Keratinocyte (primary cell): ENCODE measurements around the gene TAF1B. TPM values are rescaled to one million over a fixed set of nuclear protein-coding genes. Genes with fewer than 3 reads are reported as not detected.

Experiments
- DNase-seq: peaks from one replicate; pipeline ENCODE4 v3.0.0-alpha.2; 2011; ENCODE audit warnings: low read depth, missing footprints, low spot score
- FAIRE-seq: peaks from 2 replicates; lab custom pipeline; 2011; peaks lifted over from hg19 to GRCh38; lab: Jason Lieb, UNC
- H2AFZ ChIP-seq: 2 replicates; pipeline ENCODE4 v1.6.0; 2012; ENCODE audit warnings: low read length, control low read depth, inconsistent platforms; ENCODE audit not compliant: control insufficient read depth
- H3K27ac ChIP-seq: 2 replicates; pipeline ENCODE4 v1.5.1; 2011; ENCODE audit warnings: low read length; ENCODE audit not compliant: control insufficient read depth, insufficient read depth
- H3K27me3 ChIP-seq: 3 replicates; pipeline ENCODE4 v1.6.0; 2011; ENCODE audit warnings: low read length; ENCODE audit not compliant: control insufficient read depth, insufficient read depth; ENCODE audit errors: extremely low read depth
- H3K36me3 ChIP-seq, 2 experiments: 2 replicates in 1 of 2; 3 replicates in 1 of 2; pipeline ENCODE4 v1.5.1; 2011; ENCODE audit warnings: low read length in 2 of 2, mild to moderate bottlenecking in 1 of 2; ENCODE audit not compliant: control insufficient read depth in 2 of 2, insufficient read depth in 2 of 2; ENCODE audit errors: extremely low read depth in 1 of 2
- H3K4me1 ChIP-seq: 3 replicates; pipeline ENCODE4 v1.5.1; 2011; ENCODE audit warnings: low read length; ENCODE audit not compliant: control insufficient read depth, insufficient read depth; ENCODE audit errors: extremely low read depth
- H3K4me2 ChIP-seq: 3 replicates; pipeline ENCODE4 v1.6.0; 2011; ENCODE audit warnings: low read depth, low read length; ENCODE audit not compliant: control insufficient read depth, insufficient read depth; ENCODE audit errors: extremely low read depth
- H3K4me3 ChIP-seq, 3 experiments: fragments of 200-600 bp in 1 of 3; sonication (generic) in 1 of 3; 2 replicates in 2 of 3; 3 replicates in 1 of 3; pipeline ENCODE4 v1.5.1; 2011 to 2016; ENCODE audit warnings: low read length in 3 of 3, mild to moderate bottlenecking in 3 of 3, control low read depth in 2 of 3, inconsistent platforms in 1 of 3, low read depth in 1 of 3, mixed read lengths in 1 of 3, mixed run types in 1 of 3, moderate library complexity in 1 of 3; ENCODE audit not compliant: control insufficient read depth in 2 of 3, insufficient read depth in 2 of 3; ENCODE audit errors: extremely low read depth in 1 of 3
- H3K79me2 ChIP-seq: 2 replicates; pipeline ENCODE4 v1.6.0; 2012; ENCODE audit warnings: low read length; ENCODE audit not compliant: control insufficient read depth, insufficient read depth
- H3K9ac ChIP-seq: 3 replicates; pipeline ENCODE4 v1.6.0; 2011; ENCODE audit warnings: low read length; ENCODE audit not compliant: control insufficient read depth, insufficient read depth; ENCODE audit errors: extremely low read depth
- H3K9me1 ChIP-seq: 3 replicates; pipeline ENCODE4 v1.6.0; 2011; ENCODE audit warnings: low read length; ENCODE audit not compliant: control insufficient read depth, insufficient read depth; ENCODE audit errors: extremely low read depth
- H3K9me3 ChIP-seq: 2 replicates; pipeline ENCODE4 v1.5.1; 2012; ENCODE audit warnings: low read depth, low read length; ENCODE audit not compliant: control insufficient read depth
- H4K20me1 ChIP-seq: 3 replicates; pipeline ENCODE4 v1.6.0; 2011; ENCODE audit warnings: low read length; ENCODE audit not compliant: control insufficient read depth, insufficient read depth; ENCODE audit errors: extremely low read depth
- EZH2 ChIP-seq: IDR thresholded peaks from one replicate; pipeline ENCODE4 v1.6.1; 2012; ENCODE audit warnings: inconsistent platforms, mild to moderate bottlenecking, low read length, moderate library complexity
- dilution Hi-C: fragments of 300-500 bp; cut with MboI; formaldehyde crosslinking; loops from one replicate; pipeline ENCODE4 v1.7.0; 2020; ENCODE audit warnings: low sequenced_read_pairs; ENCODE audit not compliant: extremely low pct_ligation_motif_present
- polyA plus RNA-seq, 5 experiments: library from polyadenylated mRNA; depleted of rRNA in 3 of 5; stranded (reverse) in 3 of 5; stranded (forward) in 1 of 5; unstranded in 1 of 5; fragments of >200 nt; gene quantifications; 1 replicate in 1 of 5; 2 replicates in 3 of 5; 3 replicates in 1 of 5; pipeline versions ENCODE4 v1.2.1 to v1.2.3, GENCODE V29; 2011 to 2012; ENCODE audit warnings: missing spikeins in 2 of 5, low read depth in 1 of 5, low replicate concordance in 1 of 5
- TF ChIP-seq, protein P1 (sequence below), 3 experiments: IDR thresholded peaks in 1 of 3; conservative IDR thresholded peaks in 1 of 3; optimal IDR thresholded peaks in 1 of 3; 2 replicates in 2 of 3; 3 replicates in 1 of 3; pipeline versions ENCODE3 to v1.5.1; 2011; ENCODE audit warnings: low read length in 3 of 3, mild to moderate bottlenecking in 3 of 3, moderate library complexity in 2 of 3, control low read depth in 1 of 3, inconsistent platforms in 1 of 3; ENCODE audit not compliant: insufficient read depth in 2 of 3; ENCODE audit errors: extremely low read depth in 1 of 3

Gene TAF1B
- polyA plus RNA-seq, 1 donor (not counting 4 experiments of a cell fraction or from before 2014, with no cell fraction given) = 16.5 TPM

DNA sequence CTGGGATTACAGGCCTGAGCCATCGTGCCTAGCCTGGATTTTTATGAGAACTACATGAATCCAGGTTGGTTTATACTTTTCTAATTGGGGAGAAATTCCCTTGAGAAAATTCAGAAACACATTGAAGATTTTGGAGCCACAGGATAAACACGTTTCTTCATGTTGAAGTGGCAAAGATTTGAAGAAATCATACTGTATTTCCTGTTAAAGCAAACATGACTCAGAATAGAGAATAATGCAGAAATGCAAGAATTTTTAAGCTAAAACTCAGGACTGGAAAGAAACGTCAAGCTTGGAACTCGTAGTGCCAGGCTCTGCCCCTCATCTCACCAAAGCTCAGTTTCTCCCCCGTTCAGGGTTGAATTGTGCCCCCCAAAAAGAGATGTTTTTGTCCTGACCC lies 32.1 kb upstream of the TAF1B start:
- no peak for DNase-seq
- TF ChIP-seq EZH2 = no peak
- TF ChIP-seq, protein P1, sequence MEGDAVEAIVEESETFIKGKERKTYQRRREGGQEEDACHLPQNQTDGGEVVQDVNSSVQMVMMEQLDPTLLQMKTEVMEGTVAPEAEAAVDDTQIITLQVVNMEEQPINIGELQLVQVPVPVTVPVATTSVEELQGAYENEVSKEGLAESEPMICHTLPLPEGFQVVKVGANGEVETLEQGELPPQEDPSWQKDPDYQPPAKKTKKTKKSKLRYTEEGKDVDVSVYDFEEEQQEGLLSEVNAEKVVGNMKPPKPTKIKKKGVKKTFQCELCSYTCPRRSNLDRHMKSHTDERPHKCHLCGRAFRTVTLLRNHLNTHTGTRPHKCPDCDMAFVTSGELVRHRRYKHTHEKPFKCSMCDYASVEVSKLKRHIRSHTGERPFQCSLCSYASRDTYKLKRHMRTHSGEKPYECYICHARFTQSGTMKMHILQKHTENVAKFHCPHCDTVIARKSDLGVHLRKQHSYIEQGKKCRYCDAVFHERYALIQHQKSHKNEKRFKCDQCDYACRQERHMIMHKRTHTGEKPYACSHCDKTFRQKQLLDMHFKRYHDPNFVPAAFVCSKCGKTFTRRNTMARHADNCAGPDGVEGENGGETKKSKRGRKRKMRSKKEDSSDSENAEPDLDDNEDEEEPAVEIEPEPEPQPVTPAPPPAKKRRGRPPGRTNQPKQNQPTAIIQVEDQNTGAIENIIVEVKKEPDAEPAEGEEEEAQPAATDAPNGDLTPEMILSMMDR (optimal IDR thresholded peaks at IDR 0.05 in 1 of 3, IDR thresholded peaks at IDR 0.05 in 1 of 3, conservative IDR thresholded peaks at IDR 0.05 in 1 of 3; ENCODE audit: extremely low read depth in 1 of 3, insufficient read depth in 2 of 3, low read length in 3 of 3) = no peak
- H3K79me2 ChIP-seq = no peaks in the 10 kb centered on the region
- no peak overlapping the region for H2AFZ ChIP-seq
- H3K36me3 ChIP-seq = no peaks in the 10 kb centered on the region
- H3K4me3 ChIP-seq = no peak overlapping the region
- no peaks in the 10 kb centered on the region for H3K9me3 ChIP-seq
- H3K27me3 ChIP-seq = no peaks in the 10 kb centered on the region
- no peaks in the 10 kb centered on the region for H4K20me1 ChIP-seq
- H3K9me1 ChIP-seq = no peaks in the 10 kb centered on the region
- dilution Hi-C loops = no loop called here
- FAIRE-seq = no peak
- H3K4me1 ChIP-seq = peaks cover 41% of the 10 kb centered on the region
- H3K4me2 ChIP-seq = peak overlapping the region; percentile 58
- H3K27ac ChIP-seq = peak overlapping the region; percentile 29
- no peak overlapping the region for H3K9ac ChIP-seq

DNA sequence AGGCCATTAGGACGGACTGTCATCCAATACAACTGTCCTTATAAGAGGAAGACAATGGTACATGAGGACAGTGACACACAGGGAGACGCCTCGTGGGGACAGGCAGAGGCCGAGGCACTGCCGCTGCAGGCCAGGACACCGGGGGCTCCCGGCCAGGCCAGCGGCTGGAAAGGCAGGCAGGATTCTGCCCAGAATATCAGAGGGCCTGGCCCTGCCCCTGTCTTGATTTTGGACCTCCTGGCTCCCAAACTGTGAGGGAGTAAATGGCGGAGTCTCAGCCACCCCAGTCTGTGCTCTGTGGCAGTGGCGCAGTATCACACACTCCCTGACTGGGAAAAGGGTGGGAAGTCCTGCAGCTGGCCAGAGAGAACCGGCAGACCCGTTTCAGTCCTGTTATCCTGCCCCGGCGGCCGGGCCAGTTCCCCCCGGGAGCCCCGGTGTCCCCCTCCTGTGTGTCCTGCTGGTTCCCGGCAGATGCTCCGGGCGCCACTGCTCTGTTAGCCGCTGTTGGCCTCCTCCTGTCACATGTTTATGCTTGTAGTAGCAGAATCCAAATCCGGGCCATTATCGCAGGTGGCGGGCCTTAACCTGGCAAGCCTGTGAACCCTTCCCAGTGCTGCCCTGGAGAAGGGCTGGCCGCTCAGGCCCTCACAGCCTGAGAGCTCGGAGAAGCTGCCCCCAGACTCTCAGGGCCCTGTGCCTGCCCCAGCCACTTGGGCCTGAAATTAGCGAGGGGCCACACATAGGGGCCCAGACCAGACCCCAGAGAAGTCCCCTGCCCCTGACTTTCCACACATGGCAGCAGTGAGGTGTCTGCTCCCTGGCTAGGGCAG lies 31.4 kb upstream of the TAF1B start:
- TF ChIP-seq, protein P1 (optimal IDR thresholded peaks at IDR 0.05 in 1 of 3, IDR thresholded peaks at IDR 0.05 in 1 of 3, conservative IDR thresholded peaks at IDR 0.05 in 1 of 3; ENCODE audit: extremely low read depth in 1 of 3, insufficient read depth in 2 of 3, low read length in 3 of 3) = no peak
- no peak for TF ChIP-seq EZH2
- Histone ChIP-seq H3K9me1 (no peaks in the 10 kb centered on the region), H3K27ac (peak overlapping the region; percentile 29), H3K4me2 (peak overlapping the region; percentile 58), H3K4me1 (peaks cover 41% of the 10 kb centered on the region), H3K27me3 (no peaks in the 10 kb centered on the region), H3K9ac (no peak overlapping the region), H4K20me1 (no peaks in the 10 kb centered on the region), H3K79me2 (no peaks in the 10 kb centered on the region), H3K9me3 (no peaks in the 10 kb centered on the region), H3K36me3 (no peaks in the 10 kb centered on the region), H3K4me3 (no peak overlapping the region), H2AFZ (peak overlapping the region; percentile 16)
- dilution Hi-C loops = no loop called here
- no peak for DNase-seq
- no peak for FAIRE-seq
